HCT116 (cell line): ENCODE results near the gene KYAT1. TPM values are rescaled to one million over a fixed set of nuclear protein-coding genes. Genes with fewer than 3 reads are reported as not detected.

Source experiments
- ATAC-seq: fragments of 200-7000 bp; cut with Tn5 transposase; 2 replicates; pipeline ENCODE4 v1.9.1; 2020; ENCODE audit warnings: mild to moderate bottlenecking, moderate library complexity
- BruUV-seq: library from RNA; stranded (reverse); fragments of 400-500 nt; replicated peaks from 2 replicates; lab custom pipeline; 2021; lab: Mats Ljungman, UMichigan
- CTCF ChIA-PET: fragments of 300-600 bp; sonication (Branson Sonifier 250); formaldehyde crosslinking; loops from one replicate; lab custom pipeline; 2021; ENCODE audit warnings: antibody characterized with exemption; lab: Charles Lee
- POLR2A ChIA-PET: fragments of 300-600, 350-600 bp; sonication (Branson Sonifier 250); formaldehyde crosslinking; loops from one replicate; lab custom pipeline; 2021; ENCODE audit warnings: antibody characterized with exemption; lab: Charles Lee
- RAD21 ChIA-PET, 2 experiments: fragments of 300-600 bp; sonication (Branson Sonifier 250); formaldehyde crosslinking; loops; one replicate each; lab custom pipeline; 2023; ENCODE audit warnings: low total read pairs in 2 of 2; ENCODE audit not compliant: uncharacterized antibody in 2 of 2, unreplicated experiment in 2 of 2, low non-redundant PET in 1 of 2; lab: Charles Lee
- DNase-seq: peaks from one replicate; pipeline ENCODE4 v3.0.0-alpha.2; 2010; ENCODE audit warnings: low read depth, low spot score
- H2AFZ ChIP-seq: fragments of 200-600 bp; shearing (Covaris generic), sonication (generic); 2 replicates; pipeline ENCODE4 v1.6.1; 2017; ENCODE audit warnings: low read depth, mixed run types, mixed read lengths, antibody characterized with exemption, low read length; ENCODE audit not compliant: poor library complexity, severe bottlenecking
- H3K27ac ChIP-seq: 2 replicates; pipeline ENCODE4 v1.5.1; 2012; ENCODE audit warnings: low read depth, low read length
- H3K27me3 ChIP-seq: fragments of 200-600 bp; sonication (generic); 2 replicates; pipeline ENCODE4 v1.6.1; 2016; ENCODE audit warnings: mixed run types, low read length, mixed read lengths; ENCODE audit not compliant: insufficient read depth
- H3K36me3 ChIP-seq, 2 experiments: fragments of 200-500 bp in 1 of 2; fragments of 200-600 bp in 1 of 2; sonication (Bioruptor generic) in 1 of 2; sonication (generic) in 1 of 2; 2 replicates each; pipeline versions ENCODE4 v1.5.1 to v1.6.1; 2014 to 2016; ENCODE audit warnings: low read length in 2 of 2, inconsistent platforms in 1 of 2, mixed read lengths in 1 of 2, mixed run types in 1 of 2; ENCODE audit not compliant: insufficient read depth in 2 of 2, control insufficient read depth in 1 of 2
- H3K4me1 ChIP-seq, 2 experiments: fragments of 200-600 bp in 1 of 2; sonication (generic) in 1 of 2; 2 replicates each; pipeline versions ENCODE4 v1.5.1 to v1.6.1; 2012 to 2017; ENCODE audit warnings: low read length in 2 of 2, inconsistent platforms in 1 of 2, mild to moderate bottlenecking in 1 of 2, mixed read lengths in 1 of 2, mixed run types in 1 of 2, moderate library complexity in 1 of 2; ENCODE audit not compliant: insufficient read depth in 2 of 2, control insufficient read depth in 1 of 2
- H3K4me2 ChIP-seq: fragments of 200-600 bp; sonication (generic); 2 replicates; pipeline ENCODE4 v1.6.1; 2017; ENCODE audit warnings: mixed run types, low read length, mixed read lengths
- H3K4me3 ChIP-seq, 2 experiments: fragments of 200-600 bp in 1 of 2; sonication (generic) in 1 of 2; replicated peaks in 1 of 2; 2 replicates each; pipeline ENCODE4 v1.5.1; 2011 to 2016; ENCODE audit warnings: low read length in 2 of 2, control low read depth in 1 of 2, low read depth in 1 of 2, mild to moderate bottlenecking in 1 of 2, mixed read lengths in 1 of 2, mixed run types in 1 of 2
- H3K79me2 ChIP-seq: fragments of 200-600 bp; sonication (generic); 2 replicates; pipeline ENCODE4 v1.6.1; 2017; ENCODE audit warnings: mild to moderate bottlenecking, mixed run types, low read length, moderate library complexity, mixed read lengths; ENCODE audit not compliant: insufficient read depth
- H3K9ac ChIP-seq: fragments of 200-600 bp; sonication (generic); 2 replicates; pipeline ENCODE4 v1.6.1; 2016; ENCODE audit warnings: low read length, mixed read lengths
- H3K9me2 ChIP-seq: fragments of 200-600 bp; sonication (generic), shearing (Covaris generic); 2 replicates; pipeline ENCODE4 v1.6.1; 2017; ENCODE audit warnings: mixed run types, mild to moderate bottlenecking, moderate library complexity; ENCODE audit not compliant: insufficient read depth
- H3K9me3 ChIP-seq, 2 experiments: fragments of 200-500 bp in 1 of 2; fragments of 200-600 bp in 1 of 2; sonication (Bioruptor generic) in 1 of 2; sonication (generic) in 1 of 2; 2 replicates each; pipeline ENCODE4 v1.6.1; 2014 to 2017; ENCODE audit warnings: low read length in 2 of 2, mixed read lengths in 2 of 2, inconsistent platforms in 1 of 2, low read depth in 1 of 2, mild to moderate bottlenecking in 1 of 2, mixed run types in 1 of 2, moderate library complexity in 1 of 2; ENCODE audit not compliant: control insufficient read depth in 1 of 2, insufficient read depth in 1 of 2
- H4K20me1 ChIP-seq: fragments of 200-600 bp; sonication (generic), shearing (Covaris generic); 2 replicates; pipeline ENCODE4 v1.6.1; 2017; ENCODE audit warnings: mixed run types, mild to moderate bottlenecking, moderate library complexity; ENCODE audit not compliant: insufficient read depth
- CBX3 ChIP-seq: IDR thresholded peaks from 2 replicates; pipeline ENCODE4 v1.6.1; 2012; ENCODE audit warnings: low read depth
- EGR1 ChIP-seq: IDR thresholded peaks from 2 replicates; pipeline ENCODE4 v1.6.1; 2012; ENCODE audit warnings: low read depth
- ELF1 ChIP-seq: IDR thresholded peaks from 2 replicates; pipeline ENCODE4 v1.6.1; 2012; ENCODE audit warnings: low read depth, borderline replicate concordance
- EZH2phosphoT487 ChIP-seq: fragments of 200-600 bp; IDR thresholded peaks from 2 replicates; pipeline ENCODE4 v1.6.1; 2018; ENCODE audit warnings: antibody characterized with exemption, borderline replicate concordance
- FOSL1 ChIP-seq: IDR thresholded peaks from 2 replicates; pipeline ENCODE4 v1.6.1; 2012; ENCODE audit warnings: low read depth
- MAX ChIP-seq: IDR thresholded peaks from 2 replicates; pipeline ENCODE4 v1.6.1; 2012
- POLR2AphosphoS5 ChIP-seq: IDR thresholded peaks from 2 replicates; pipeline ENCODE4 v1.6.1; 2011; ENCODE audit warnings: mild to moderate bottlenecking, low read depth, low read length, moderate library complexity
- RAD21 ChIP-seq: IDR thresholded peaks from 2 replicates; pipeline ENCODE4 v1.6.1; 2012; ENCODE audit warnings: low read depth, mild to moderate bottlenecking
- SP1 ChIP-seq: IDR thresholded peaks from 2 replicates; pipeline ENCODE4 v1.6.1; 2012; ENCODE audit warnings: low read depth
- SRF ChIP-seq: IDR thresholded peaks from 2 replicates; pipeline ENCODE4 v1.6.1; 2012; ENCODE audit warnings: low read depth
- YY1 ChIP-seq: IDR thresholded peaks from 2 replicates; pipeline ENCODE4 v1.6.1; 2011; ENCODE audit warnings: low read length, low read depth, moderate library complexity, mild to moderate bottlenecking; ENCODE audit not compliant: insufficient replicate concordance; ENCODE audit errors: extremely low read depth
- ZBTB33 ChIP-seq: IDR thresholded peaks from 2 replicates; pipeline ENCODE4 v1.6.1; 2011; ENCODE audit warnings: mild to moderate bottlenecking, low read length, moderate library complexity; ENCODE audit not compliant: insufficient replicate concordance; ENCODE audit errors: extremely low read depth
- ZFX ChIP-seq: fragments of 450-650 bp; IDR thresholded peaks from 2 replicates; pipeline ENCODE4 v1.6.1; 2017
- ZNF274 ChIP-seq: fragments of 200-500 bp; sonication (Bioruptor generic); IDR thresholded peaks from 2 replicates; pipeline ENCODE4 v1.6.1; 2014; ENCODE audit warnings: mild to moderate bottlenecking, low read depth, low read length, inconsistent platforms
- intact Hi-C: fragments of 100-400 bp; cut with micrococcal nuclease; formaldehyde crosslinking; loops from 2 replicates; pipeline ENCODE4 v1.10.0; 2022
- total RNA-seq: library from RNA; stranded (reverse); gene quantifications from one replicate; pipeline ENCODE4 v1.2.1, GENCODE V29; 2021; ENCODE audit not compliant: unreplicated experiment
- TF ChIP-seq, protein P1 (sequence below): IDR thresholded peaks from 2 replicates; pipeline ENCODE4 v1.6.1; 2012

Gene KYAT1
- total RNA-seq, 1 experiment from 2014 or later = 10.1 TPM

- intact Hi-C loops = no loop called here
- ChIA-PET RAD21 (no interaction called here), CTCF (no interaction called here), POLR2A (no interaction called here)
- Histone ChIP-seq H3K27ac (no peak overlapping the region), H2AFZ (no peak overlapping the region), H3K36me3 (peaks cover 4 to 8% of the 10 kb centered on the region in 2 experiments; a peak in 3 of 4 replicates), H3K4me1 (peaks cover 3 to 21% of the 10 kb centered on the region in 2 experiments; a peak in 3 of 4 replicates), H4K20me1 (no peaks in the 10 kb centered on the region), H3K9me2 (no peaks in the 10 kb centered on the region), H3K9me3 (no peaks in the 10 kb centered on the region), H3K27me3 (no peaks in the 10 kb centered on the region), H3K79me2 (peaks cover 6% of the 10 kb centered on the region; the same call in 1 of the 2 replicates), H3K4me2 (no peak overlapping the region), H3K4me3 (no peak overlapping the region), H3K9ac (no peak overlapping the region)
- TF ChIP-seq POLR2AphosphoS5 = no peak
- TF ChIP-seq RAD21 = no peak
- no peak for TF ChIP-seq ELF1
- no peak for TF ChIP-seq CBX3
- TF ChIP-seq ZBTB33 = no peak
- TF ChIP-seq, protein P1, sequence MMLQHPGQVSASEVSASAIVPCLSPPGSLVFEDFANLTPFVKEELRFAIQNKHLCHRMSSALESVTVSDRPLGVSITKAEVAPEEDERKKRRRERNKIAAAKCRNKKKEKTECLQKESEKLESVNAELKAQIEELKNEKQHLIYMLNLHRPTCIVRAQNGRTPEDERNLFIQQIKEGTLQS = no peak
- TF ChIP-seq FOSL1 = no peak
- TF ChIP-seq YY1 = no peak
- no peak for TF ChIP-seq SRF
- TF ChIP-seq MAX = no peak
- no peak for TF ChIP-seq ZNF274
- no peak for TF ChIP-seq SP1
- no peak for TF ChIP-seq ZFX
- TF ChIP-seq EZH2phosphoT487 = no peak
- no peak for TF ChIP-seq EGR1
- ATAC-seq (no peak), DNase-seq (no peak)
- no TSS peak for BruUV-seq
These were observed 11.6 kb upstream of the KYAT1 start for GRCh38 chr9:128893354-128893753.
